Uterus (tissue), 2 donors: ENCODE results near the gene NNT.

Experiments
- POLR2A ChIP-seq, 2 donors: fragments of 450-650 bp; IDR thresholded peaks; one replicate each; pipeline ENCODE4 v1.6.1; 2016; ENCODE audit warnings: antibody characterized with exemption in 2 of 2, mild to moderate bottlenecking in 1 of 2, moderate library complexity in 1 of 2
- TF ChIP-seq, protein P1 (sequence below), 4 experiments: fragments of 200-600 bp in 2 of 4; fragments of 450-650 bp in 2 of 4; sonication (generic) in 2 of 4; IDR thresholded peaks; one replicate each; pipeline ENCODE4 v1.5.1; 2016 to 2019; ENCODE audit warnings: antibody characterized with exemption in 4 of 4, mild to moderate bottlenecking in 2 of 4, moderate library complexity in 1 of 4

DNA sequence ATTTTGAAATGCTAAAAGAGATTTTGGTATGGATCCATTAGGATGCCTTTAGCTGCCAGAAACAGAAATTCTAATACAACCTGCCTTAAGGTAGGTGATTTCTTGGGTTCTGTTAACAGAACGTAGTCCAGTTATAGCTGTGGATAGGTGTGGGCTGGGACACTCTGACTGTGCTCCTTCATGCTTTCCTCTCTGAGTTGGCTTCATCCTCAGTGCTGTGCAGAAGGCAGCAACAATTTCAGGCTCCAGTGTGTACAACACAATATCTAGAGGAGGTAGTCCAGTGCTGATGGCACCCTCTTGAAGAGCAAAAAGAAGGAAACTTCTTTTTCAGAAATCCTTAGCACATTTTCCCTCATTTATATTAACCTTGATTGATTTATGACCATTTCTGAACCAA is 34.4 kb downstream of the NNT start:
- TF ChIP-seq, protein P1, sequence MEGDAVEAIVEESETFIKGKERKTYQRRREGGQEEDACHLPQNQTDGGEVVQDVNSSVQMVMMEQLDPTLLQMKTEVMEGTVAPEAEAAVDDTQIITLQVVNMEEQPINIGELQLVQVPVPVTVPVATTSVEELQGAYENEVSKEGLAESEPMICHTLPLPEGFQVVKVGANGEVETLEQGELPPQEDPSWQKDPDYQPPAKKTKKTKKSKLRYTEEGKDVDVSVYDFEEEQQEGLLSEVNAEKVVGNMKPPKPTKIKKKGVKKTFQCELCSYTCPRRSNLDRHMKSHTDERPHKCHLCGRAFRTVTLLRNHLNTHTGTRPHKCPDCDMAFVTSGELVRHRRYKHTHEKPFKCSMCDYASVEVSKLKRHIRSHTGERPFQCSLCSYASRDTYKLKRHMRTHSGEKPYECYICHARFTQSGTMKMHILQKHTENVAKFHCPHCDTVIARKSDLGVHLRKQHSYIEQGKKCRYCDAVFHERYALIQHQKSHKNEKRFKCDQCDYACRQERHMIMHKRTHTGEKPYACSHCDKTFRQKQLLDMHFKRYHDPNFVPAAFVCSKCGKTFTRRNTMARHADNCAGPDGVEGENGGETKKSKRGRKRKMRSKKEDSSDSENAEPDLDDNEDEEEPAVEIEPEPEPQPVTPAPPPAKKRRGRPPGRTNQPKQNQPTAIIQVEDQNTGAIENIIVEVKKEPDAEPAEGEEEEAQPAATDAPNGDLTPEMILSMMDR (IDR thresholded peaks at IDR 0.05): no peak
- no peak for TF ChIP-seq POLR2A (IDR thresholded peaks at IDR 0.05)
